Upper lobe of right lung (tissue), 1 donor: ENCODE measurements around the gene TEX264. TPM values are rescaled to one million over a fixed set of nuclear protein-coding genes. Genes with fewer than 3 reads are reported as not detected.

ENCODE experiments used
- ATAC-seq: fragments of 200-7000 bp; cut with Tn5 transposase; one replicate; pipeline ENCODE4 v1.9.1; 2020; ENCODE audit warnings: mild to moderate bottlenecking, moderate library complexity
- DNase-seq: peaks from one replicate; pipeline ENCODE4 v3.0.0-alpha.2; 2020
- H3K27ac ChIP-seq: fragments of 200-600 bp; one replicate; pipeline ENCODE4 v1.8.0; 2022
- H3K27me3 ChIP-seq: fragments of 200-600 bp; one replicate; pipeline ENCODE4 v1.8.0; 2022; ENCODE audit warnings: mild to moderate bottlenecking
- H3K36me3 ChIP-seq: fragments of 200-600 bp; one replicate; pipeline ENCODE4 v1.8.0; 2022
- H3K4me1 ChIP-seq: fragments of 200-600 bp; one replicate; pipeline ENCODE4 v1.8.0; 2022
- H3K4me3 ChIP-seq: fragments of 200-600 bp; one replicate; pipeline ENCODE4 v1.8.0; 2022; ENCODE audit warnings: mild to moderate bottlenecking
- H3K9me3 ChIP-seq: fragments of 200-600 bp; one replicate; pipeline ENCODE4 v1.8.0; 2022
- CTCF ChIP-seq: fragments of 200-600 bp; IDR thresholded peaks from one replicate; pipeline ENCODE4 v1.8.0; 2022; ENCODE audit warnings: antibody characterized with exemption
- intact Hi-C: fragments of 100-400 bp; cut with DNase I; formaldehyde crosslinking; loops from one replicate; pipeline ENCODE4 v1.11.0; 2022
- total RNA-seq: library from RNA; stranded (reverse); fragmentation: NEBNext Ultra II Directional; extraction: Animal tissue kit (Norgen Biotek cat#: 25700); gene quantifications from one replicate; pipeline ENCODE4 v1.2.1, GENCODE V29; 2021
- donor health status: DM: no; HTN: yes; CAD: no; lungs with severe emphysema.

Gene TEX264
- total RNA-seq, 1 donor from 2014 or later: 51.0 TPM

- peaks cover 41% of the 10 kb centered on the region for H3K4me1 ChIP-seq
- intact Hi-C loops: no loop called here
- H3K4me3 ChIP-seq: no peak overlapping the region
- H3K27ac ChIP-seq: no peak overlapping the region
- no peak for ATAC-seq
- no peak for TF ChIP-seq CTCF
- DNase-seq: peak; percentile 18
- H3K9me3 ChIP-seq: no peaks in the 10 kb centered on the region
- H3K27me3 ChIP-seq: no peaks in the 10 kb centered on the region
- peaks cover 6% of the 10 kb centered on the region for H3K36me3 ChIP-seq
Measured at GRCh38 chr3:51673181-51673801, 2.2 kb downstream of the TEX264 start.

DNA sequence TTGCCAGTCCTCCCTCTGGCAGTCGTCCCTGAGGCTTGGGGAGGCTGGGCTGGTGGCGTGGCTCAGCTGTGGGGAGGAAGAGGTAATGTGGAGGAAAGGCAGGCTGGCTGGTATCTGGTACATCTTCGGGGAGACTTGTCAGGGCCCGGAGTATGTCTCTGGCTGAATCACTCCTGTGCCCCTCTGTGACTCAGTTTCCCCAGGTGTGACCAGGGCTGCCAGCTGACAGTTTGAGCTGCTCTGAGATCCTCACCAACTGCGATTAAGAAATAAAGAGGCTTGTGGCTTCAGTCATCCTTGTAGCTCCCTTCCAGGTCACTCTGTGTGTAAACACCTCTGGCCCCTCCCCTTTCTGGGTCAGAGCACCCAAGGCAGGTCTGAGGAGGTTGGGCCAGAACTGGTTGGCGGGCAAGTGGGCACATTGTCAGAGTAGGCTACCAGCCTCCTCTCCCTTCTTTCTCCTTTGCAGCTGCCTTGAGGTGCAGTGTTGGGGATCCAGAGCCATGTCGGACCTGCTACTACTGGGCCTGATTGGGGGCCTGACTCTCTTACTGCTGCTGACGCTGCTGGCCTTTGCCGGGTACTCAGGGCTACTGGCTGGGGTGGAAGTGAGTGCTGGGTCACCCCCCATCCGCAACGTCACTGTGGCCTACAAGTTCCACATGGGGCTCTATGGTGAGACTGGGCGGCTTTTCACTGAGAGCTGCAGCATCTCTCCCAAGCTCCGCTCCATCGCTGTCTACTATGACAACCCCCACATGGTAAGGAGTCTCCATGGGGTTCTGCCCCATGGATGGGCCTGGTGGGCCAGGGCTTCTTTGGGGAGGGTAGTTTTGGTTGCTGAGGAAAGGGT, 3.0 kb downstream of the TEX264 start:
- Histone ChIP-seq H3K9me3 (no peaks in the 10 kb centered on the region), H3K27ac (no peak overlapping the region), H3K27me3 (no peaks in the 10 kb centered on the region), H3K36me3 (peaks cover 6% of the 10 kb centered on the region), H3K4me3 (no peak overlapping the region), H3K4me1 (peaks cover 37% of the 10 kb centered on the region)
- ATAC-seq: no peak
- intact Hi-C loops: no loop called here
- peak; percentile 55 for DNase-seq
- TF ChIP-seq CTCF: no peak

DNA sequence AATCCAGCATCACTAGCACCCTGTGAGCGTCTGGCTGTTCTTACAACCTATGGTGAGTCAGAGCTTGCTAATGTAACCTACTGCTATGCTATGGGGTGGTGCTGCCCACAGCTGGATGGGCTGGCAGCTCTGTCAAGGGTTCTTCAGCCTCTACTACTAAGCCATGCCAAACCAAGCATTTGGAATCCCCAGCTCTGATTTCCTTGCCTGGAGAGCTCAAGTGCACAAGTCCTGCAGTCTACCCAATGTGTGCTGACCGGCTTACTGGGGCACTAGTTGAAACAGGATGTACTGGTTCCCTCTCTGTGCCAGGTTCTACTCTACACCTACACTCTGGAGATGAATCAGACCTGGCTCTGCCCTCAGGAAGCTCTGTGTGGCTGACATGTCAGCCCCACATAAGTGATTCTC, 4.2 kb downstream of the TEX264 start:
- DNase-seq (peak; percentile 48), ATAC-seq (peak; percentile 1)
- H3K27me3 ChIP-seq: no peaks in the 10 kb centered on the region
- intact Hi-C loops: no loop called here
- H3K9me3 ChIP-seq: no peaks in the 10 kb centered on the region
- no peak overlapping the region for H3K27ac ChIP-seq
- peaks cover 27% of the 10 kb centered on the region for H3K4me1 ChIP-seq
- no peak for TF ChIP-seq CTCF
- peaks cover 6% of the 10 kb centered on the region for H3K36me3 ChIP-seq
- H3K4me3 ChIP-seq: no peak overlapping the region

- Histone ChIP-seq H3K27ac (no peak overlapping the region), H3K9me3 (no peaks in the 10 kb centered on the region), H3K4me1 (peaks cover 27% of the 10 kb centered on the region), H3K36me3 (peaks cover 6% of the 10 kb centered on the region), H3K27me3 (no peaks in the 10 kb centered on the region), H3K4me3 (no peak overlapping the region)
- no peak for ATAC-seq
- intact Hi-C loops: no loop called here
- no peak for TF ChIP-seq CTCF
- peak; percentile 32 for DNase-seq
Measured at GRCh38 chr3:51676102-51676640, 5.1 kb downstream of the TEX264 start.

GRCh38 chr3:51677358-51677757, 6.3 kb downstream of the TEX264 start:
- H3K9me3 ChIP-seq: no peaks in the 10 kb centered on the region
- H3K36me3 ChIP-seq: peaks cover 6% of the 10 kb centered on the region
- peak; percentile 8 for DNase-seq
- TF ChIP-seq CTCF: no peak
- H3K27me3 ChIP-seq: no peaks in the 10 kb centered on the region
- H3K27ac ChIP-seq: no peak overlapping the region
- H3K4me3 ChIP-seq: no peak overlapping the region
- peaks cover 34% of the 10 kb centered on the region for H3K4me1 ChIP-seq
- ATAC-seq: no peak
- intact Hi-C loops: no loop called here
